Keratinocyte (primary cell): ENCODE data around the gene ZBTB44.

Experiments used
- CTCF ChIP-seq, 3 experiments: IDR thresholded peaks in 1 of 3; conservative IDR thresholded peaks in 1 of 3; optimal IDR thresholded peaks in 1 of 3; 2 replicates in 2 of 3; 3 replicates in 1 of 3; pipeline versions ENCODE3 to v1.5.1; 2011; ENCODE audit warnings: low read length in 3 of 3, mild to moderate bottlenecking in 3 of 3, moderate library complexity in 2 of 3, control low read depth in 1 of 3, inconsistent platforms in 1 of 3; ENCODE audit not compliant: insufficient read depth in 2 of 3; ENCODE audit errors: extremely low read depth in 1 of 3
- EZH2 ChIP-seq: IDR thresholded peaks from one replicate; pipeline ENCODE4 v1.6.1; 2012; ENCODE audit warnings: inconsistent platforms, mild to moderate bottlenecking, low read length, moderate library complexity

- TF ChIP-seq EZH2 (no peak), CTCF (optimal IDR thresholded peaks at IDR 0.05 in 1 of 3, IDR thresholded peaks at IDR 0.05 in 1 of 3, conservative IDR thresholded peaks at IDR 0.05 in 1 of 3; ENCODE audit: extremely low read depth in 1 of 3, insufficient read depth in 2 of 3, low read length in 3 of 3) (no peak)
Observed at GRCh38 chr11:130211144-130211543, 103.6 kb downstream of the ZBTB44 start.
